Stimulated activated CD4-positive, alpha-beta T cell treated with anti-CD3 and anti-CD28 coated beads, Interleukin-2, amount 100 ng/mL, for 4 hours (primary cell): ENCODE results near the gene PDE6D.

Experiments
- DNase-seq: peaks from one replicate; pipeline ENCODE4 v3.0.0-alpha.2; 2020; ENCODE audit warnings: low read depth

The PDE6D gene

DNA sequence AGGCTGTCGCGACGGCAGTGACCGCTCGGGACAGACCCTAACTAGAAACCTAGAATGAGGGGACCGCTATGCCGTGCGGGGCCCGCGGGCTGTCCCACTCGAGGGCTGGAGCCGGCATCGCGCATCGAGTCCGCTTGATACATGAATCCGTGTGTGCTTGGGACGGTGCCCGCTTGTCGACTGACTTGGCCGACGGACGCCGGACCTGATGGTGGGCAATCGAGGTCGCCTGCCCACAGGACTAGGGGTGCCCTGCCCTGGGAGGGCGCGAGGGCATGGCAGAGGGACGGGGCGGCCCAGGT, 73.5 kb downstream of the PDE6D start:
- peak; percentile 26 for DNase-seq

DNA sequence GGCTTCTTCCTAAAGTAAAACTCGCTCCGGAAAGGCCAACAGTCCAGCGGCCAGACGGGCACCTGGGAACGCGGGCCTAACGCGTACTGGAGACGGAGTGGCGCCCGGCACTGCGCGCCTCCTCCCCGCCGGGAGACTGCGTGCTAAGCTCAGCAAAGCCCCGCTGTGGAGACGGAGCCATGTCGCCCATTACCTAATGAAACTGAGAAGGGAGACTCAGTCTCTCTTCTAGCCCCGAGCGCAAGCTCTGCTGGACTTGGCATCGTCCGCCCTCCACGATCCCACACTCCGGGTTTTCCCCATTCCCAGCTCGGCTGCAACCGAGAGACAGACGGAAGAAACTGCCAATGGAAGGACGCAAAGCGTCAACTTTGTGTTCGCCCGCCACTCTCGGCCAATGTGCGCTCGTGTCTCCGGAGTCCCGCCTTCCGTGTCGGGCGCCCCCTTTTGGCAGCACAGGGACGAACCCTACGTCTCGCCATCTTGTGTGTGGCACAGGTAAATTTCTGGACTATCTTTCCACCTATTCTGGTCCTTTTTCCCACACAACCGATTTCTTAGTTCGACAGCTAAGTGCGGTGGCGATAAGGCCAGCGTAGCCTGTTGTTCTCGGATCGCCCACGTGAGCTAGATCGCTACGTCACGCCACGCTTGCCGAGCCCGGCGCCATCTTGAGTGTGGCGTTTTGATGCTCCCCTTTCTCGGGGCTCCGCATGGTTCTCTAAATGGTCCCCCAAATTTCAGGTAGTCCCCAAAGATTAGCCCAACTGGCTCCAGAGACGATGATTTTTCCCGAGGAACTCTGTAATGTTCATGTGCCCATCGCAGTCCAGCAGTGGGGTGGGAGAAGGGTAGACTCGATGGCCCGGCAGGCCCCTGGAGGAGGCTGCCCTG, 74.1 kb downstream of the PDE6D start:
- peak; percentile 95 for DNase-seq

DNA sequence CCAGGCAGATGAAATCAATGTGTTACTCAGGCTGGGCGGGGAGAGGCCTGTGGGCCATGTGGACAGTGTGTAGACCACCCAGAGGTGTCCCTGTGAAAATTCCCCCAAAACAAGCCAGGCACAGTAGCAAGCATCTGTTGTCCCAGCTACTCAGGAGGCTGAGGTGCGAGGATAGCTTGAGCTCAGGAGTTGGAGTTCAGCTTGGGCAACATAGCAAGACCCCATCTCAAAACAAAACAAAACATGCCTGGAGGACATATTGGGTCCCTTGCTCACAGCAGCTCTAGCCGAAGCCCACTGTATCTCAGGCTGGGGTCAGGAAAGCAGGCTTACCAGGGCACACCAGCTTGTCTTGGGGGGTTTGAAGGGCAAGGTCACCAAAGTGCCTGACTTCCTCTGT, 77.1 kb downstream of the PDE6D start:
- DNase-seq, result no peak

DNA sequence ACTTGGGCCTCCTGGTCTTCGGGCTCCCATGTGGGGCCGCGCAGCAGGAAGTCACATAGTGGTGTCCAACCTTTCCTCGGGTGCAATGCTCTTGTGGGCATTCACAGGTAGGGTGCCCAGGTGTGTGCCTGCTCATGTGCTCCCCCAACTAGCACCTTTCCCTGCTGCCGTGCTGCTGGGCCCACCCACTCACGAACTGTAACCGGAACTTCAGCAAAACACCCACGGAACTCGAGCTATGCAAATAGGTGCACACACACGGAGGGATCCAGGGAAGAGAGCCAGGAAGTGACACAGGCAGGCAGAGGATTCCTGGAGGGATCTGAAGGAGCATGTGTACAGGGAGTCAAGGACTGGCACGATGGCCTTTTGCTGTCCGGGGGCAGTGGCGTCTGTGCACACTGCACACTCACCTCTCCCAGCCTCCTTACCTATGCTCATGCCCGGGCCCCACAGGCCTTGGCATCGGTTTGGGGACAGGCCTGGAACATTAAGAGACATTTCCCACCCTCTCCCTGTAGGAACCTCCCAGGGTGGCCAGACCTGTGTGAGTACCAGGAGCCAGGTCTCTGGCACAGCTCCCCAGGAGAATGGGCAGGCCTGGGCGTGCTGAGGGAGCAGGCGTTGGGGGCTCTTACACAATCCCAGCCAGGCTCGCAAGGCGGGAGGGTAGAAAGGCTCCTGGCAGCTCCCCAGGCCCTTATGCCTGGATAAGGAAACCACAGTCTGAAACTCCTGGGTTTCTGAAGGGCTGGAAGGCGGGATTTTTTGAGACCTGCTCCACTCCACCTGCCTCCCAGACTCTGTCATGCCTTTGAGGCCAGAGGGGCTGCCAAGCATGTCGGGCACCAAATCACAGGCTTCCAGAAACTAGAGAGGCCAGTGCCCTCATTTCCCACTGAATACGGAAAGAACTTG, 79.4 kb downstream of the PDE6D start:
- DNase-seq, result no peak

DNA sequence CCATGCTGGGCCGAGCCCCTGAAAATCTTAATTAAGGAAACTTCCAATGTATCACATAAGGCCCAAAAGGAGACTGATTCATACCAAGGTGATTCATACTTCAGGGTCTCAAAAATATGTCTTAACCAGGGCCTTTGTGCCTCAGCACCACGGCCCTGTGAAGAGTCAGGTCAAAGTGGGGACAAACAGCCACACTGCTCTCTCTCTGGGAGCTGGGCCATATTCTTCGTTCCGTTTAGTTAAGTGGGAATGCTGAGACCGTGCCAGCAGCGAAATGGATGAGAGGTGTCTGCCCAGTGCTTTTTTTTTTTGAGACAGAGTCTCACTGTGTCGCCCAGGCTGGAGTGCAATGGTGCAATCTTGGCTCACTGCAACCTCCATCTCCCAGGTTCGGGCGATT, 82.1 kb downstream of the PDE6D start:
- DNase-seq, result no peak

DNA sequence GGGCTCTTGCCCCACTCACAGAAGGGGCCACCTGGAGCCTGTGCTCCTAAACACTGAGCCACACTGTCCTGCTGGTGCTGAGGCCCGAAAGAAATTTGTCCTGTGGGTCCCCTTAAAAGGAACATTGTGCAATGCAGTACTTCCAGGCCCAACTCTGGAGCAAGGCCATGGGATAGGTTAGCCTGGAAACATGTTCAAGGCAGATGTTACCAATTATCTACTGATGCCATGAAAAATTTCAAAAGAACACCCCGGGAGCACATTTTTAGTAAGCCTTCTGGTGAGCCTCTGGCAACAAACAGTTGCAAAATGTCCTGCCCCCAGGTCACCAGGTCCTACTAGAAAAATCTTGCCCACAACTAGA, 85.1 kb downstream of the PDE6D start:
- no peak for DNase-seq

DNA sequence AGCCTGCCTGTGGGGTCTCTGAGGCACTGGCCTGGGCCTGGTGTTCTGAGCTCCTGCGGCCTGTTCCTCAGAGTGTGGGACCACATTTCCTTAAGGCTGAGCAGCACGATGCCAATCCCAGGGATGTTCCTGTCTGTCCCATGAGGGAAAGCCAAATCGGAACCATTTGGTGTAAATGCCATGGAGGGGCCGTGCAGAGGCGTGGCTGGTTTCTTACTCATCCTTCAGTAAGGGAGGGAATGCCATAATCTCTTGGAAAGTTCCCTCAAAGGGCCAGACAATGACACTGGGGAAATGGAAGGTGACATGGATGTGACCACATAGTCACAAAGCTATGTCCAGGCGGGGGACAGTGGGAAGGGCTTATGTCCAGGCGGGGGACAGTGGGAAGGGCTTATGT, 87.1 kb downstream of the PDE6D start:
- no peak for DNase-seq

DNA sequence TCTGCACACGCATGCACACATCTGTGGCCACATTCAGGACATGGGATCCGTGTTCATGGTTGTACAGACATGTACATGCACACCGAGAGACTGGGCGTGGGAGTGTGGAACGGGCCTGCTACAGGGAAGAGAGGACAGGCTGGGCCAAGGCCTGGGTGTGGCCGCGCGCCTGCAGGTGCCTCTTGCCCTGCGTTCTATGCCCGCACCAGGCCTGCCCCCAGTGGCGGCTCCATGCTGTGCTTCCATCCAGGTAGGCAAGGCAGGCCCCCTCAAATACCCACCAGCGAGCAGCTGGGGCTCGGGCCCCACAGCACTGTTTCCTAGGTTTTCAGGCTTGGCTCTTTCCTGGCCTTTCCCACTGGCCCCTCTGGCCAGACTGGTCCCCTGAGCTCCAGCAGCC, 88.2 kb downstream of the PDE6D start:
- DNase-seq, result no peak

DNA sequence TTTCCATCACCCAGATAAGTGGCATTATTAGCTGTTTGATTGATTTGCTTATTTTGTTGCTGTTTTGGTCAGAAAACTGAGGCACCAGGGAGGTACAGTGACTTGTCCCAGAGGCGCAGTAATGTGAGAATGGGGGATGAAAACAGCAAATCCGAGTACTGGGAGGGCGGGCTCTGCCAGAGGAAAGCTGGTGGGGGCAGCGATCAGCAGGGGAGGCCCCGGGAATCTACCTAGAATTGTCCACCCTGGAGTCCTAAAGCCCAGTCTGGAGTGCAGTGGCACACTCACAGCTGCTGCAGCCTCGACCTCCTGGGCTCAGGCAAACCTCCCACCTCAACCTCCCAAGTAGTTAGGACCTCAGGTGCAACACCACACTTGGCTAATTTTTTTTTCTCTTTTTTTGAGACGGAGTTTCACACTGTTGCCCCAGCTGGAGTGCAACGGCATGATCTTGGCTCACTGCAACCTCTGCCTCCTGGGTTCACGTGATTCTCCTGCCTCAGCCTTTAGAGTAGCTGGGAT, 89.8 kb downstream of the PDE6D start:
- DNase-seq, result no peak

DNA sequence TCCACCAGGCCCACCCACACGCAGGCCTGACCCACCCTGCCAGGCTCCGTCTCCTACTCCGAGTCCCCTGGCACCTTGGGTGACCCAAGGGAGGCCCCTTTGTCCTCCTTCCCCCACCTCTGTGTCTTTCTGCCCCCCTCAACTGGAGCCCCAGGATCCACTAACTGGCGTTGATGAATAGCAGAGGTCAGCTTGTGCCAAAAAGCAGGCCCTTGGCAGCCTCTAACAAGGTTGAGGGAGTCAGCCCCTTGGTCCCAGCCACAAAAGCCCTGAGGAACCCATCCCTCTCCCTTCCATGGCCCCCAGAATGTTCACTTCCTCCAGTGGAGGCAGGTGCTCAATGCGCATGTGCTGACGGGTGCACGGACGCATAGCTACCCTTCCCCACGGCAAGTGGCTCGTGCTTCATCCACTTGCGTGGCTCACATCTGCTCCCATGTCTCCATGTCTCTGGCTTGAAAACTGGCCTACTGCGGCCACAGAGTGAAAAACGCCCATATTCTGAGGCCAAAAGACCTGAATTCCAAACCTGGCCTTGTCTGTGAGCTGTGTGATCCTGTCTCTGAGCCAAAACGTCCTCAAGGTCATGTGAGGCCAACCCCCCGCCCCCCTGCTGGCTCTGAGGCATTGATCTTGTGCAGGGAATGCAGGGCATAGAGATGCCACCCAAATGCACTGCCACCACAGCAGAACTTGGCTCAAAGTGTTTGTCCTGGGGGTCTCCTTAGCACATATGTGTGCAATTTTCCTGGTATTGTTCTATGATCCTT, 91.8 kb downstream of the PDE6D start:
- DNase-seq, result no peak

DNA sequence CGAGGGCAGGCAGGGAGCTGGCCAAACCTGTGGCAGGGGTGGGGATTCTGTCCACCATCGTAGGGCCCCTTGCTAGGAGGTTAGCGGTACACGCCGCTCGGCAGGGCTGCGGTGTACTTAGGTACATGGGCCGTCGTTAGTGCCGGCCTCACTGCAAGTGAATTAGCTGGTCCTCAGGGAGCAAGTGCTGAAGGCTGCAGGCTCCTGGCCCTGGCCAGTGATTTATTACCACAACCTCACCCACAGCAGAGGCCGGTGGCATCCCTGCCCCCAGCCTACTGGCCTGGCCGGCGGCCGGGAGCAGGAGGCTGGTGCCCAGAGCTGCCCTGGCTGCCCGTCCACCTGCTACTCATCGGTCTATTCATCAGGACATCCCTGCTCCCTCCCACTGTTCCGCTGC, 92.4 kb downstream of the PDE6D start:
- no peak for DNase-seq

DNA sequence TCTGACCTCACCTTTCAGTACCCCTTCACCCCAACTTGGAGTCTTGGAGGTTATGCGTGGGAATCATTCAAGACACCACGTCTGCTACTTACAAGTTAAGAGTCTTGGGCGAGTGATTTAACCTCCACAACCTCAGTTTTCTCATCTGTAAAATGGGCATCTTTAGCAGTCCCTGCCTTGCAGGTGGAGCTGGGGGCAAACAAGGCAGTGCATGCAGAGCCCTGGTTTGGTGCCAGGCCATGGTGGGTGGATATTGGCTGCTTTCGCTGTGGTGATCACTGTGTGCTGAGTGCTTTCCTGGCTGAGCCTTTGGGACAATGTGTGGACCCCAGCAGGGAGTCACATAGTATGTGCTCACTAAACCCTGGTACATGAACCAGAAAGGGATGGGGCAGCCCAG, 93.1 kb downstream of the PDE6D start:
- no peak for DNase-seq

DNA sequence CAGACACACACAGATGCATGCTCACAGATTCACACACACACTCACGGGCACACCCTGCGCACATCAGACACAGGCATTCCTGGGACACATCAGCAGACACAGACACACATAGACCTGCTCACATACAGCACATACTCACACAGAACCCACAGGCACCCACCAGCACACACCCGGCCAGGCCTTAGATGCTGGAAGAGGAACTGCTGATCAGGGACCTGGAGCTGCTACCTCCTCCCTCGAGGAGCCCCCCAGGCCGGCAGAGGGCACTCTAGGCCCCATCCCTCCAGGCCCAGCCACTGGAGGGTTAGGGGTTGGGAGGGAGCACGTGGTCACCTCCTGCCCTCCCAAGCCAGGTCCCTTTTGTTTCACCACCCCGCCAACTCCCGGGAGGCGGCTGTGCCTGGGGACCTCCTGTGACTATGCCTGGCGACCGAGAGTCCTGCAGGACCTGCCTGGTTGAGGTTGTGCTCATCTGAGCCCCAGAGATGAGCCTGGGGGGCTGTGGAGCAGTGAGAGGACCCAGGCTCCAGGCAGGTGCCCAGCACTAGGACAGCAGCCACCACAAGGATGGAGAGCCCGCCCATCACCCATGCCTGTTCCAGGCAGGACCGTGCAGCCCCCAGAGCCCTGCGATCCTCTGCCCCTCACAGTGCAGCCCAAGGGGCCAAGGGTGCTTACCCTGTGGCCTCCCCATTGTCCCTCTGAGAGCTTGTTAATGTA, 93.8 kb downstream of the PDE6D start:
- DNase-seq, result peak; percentile 61

DNA sequence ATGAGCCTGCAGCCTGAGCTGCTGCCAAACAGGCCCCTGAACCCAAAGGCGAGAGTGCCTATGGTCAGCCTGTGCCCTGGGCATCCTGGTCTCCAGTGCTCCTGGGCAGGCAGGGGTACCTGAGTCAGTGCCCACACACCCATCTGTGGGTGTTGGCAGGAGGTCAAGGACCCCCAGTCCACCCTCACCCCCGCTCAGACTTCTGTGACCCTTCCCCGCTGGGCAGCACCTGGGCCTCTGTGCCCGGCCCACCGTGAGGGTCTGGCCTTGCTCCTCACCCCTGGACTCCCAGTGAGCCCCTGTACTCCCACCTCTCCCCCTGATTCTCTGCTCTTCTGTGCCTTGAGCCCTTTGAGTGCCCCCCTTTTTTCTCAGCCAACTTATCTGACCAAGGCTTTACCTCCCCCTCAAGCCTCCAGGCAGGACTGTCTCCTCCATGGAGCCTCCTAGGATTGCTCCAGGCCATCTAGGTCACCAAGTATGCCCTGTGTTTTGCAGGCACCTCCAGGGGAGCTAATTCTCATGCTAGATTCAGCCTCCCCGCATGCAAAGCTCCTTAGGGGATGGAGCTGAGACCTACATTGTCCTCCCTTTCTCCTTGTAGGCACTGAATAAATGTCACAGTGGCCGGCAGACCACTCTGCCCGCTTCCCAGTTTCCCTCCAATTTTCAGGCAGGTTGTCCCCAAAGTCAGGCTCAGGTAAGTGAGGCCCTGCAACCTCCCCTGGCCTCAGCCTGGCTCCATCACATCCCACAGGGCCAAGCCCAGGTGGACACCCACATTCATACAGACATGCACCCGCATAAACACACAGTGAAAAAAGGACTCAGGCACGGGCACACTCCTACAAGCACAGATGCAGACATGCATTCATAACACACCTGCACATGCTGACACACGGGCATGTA, 94.6 kb downstream of the PDE6D start:
- DNase-seq, result no peak

DNA sequence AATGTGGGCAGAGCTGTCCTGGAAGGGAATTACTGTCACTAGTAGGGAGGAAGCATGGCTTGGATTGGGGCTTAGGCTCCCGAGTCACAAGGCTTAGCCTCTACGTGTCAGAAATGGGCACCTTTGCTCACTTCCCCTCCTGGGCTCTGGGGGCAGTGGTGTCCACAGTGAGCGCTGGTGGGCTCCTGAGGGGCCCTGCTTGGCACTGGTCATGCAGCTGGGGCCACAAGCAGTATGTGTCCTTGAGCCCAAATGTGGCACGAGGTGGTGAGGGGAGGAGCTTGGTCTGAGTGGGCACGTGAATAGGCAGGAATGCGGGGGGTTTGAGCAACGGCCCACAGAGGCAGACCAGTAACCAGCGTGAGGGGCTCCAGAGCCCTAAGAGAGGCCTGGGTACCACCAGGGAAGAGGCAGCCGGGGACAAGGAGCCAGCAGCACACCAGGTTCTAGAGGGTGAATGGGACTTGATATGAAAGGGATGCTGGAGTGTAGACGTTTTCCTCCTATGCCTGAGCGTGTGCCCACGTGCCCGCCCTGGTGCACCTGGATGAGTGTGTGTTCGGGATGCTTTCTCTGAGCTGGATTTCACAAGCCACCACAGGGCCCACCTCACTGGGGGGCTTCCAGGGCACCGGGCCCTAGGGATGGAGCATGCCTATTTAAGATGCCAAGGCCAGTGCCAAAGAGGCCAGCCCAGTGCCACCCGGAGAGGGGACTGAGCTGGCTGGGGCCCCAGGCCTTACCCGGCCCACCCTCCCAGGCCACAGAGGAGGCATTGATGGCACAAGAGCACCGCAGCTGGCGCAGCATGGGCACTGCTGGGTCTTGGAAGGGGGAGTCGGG, 95.5 kb downstream of the PDE6D start:
- DNase-seq, result no peak

DNA sequence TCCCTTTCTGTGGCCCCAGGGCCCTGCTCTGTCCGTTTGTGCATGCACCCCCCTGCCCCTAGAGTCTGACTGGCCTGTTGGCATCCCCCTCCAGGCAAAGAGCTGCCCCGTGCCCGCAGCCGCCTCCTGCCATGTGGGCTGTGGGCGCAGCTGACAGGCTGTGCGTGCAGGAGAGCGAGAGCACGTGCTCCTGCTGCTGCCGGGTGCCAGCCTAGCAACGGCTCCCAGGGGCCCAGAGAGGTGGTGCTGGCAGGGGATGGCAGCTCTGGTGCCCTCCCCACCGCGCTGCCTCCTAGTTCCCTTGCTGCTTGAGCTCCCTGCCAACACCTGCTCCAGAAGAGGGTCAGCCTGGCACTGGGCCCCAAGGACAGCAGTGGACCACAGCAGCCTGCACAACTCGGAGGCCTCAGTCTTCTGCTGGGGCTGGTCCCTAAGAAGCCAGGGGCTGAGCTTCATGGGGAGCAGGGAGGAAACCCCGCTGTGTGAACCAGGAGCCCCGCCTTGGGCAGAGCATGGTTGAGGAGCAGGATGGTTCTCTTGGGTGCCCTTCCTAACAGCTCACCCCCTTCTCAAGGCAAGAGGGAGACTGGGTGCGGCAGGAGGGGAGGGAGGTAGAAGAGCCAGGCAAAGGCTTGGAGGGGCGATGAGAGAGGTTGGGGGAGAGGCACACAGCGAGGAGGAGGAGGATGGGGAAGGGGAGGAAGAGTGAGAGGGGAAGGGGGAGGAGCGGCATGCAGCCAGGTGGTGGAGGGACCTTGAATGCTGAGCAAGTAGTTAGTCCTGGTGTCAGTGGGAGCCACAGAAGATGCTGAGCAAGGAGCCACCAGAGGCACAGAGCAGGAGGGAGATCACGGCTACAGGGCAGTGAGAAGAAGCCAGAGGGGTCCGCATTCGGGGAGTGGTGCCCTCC, 96.5 kb downstream of the PDE6D start:
- DNase-seq, result no peak

DNA sequence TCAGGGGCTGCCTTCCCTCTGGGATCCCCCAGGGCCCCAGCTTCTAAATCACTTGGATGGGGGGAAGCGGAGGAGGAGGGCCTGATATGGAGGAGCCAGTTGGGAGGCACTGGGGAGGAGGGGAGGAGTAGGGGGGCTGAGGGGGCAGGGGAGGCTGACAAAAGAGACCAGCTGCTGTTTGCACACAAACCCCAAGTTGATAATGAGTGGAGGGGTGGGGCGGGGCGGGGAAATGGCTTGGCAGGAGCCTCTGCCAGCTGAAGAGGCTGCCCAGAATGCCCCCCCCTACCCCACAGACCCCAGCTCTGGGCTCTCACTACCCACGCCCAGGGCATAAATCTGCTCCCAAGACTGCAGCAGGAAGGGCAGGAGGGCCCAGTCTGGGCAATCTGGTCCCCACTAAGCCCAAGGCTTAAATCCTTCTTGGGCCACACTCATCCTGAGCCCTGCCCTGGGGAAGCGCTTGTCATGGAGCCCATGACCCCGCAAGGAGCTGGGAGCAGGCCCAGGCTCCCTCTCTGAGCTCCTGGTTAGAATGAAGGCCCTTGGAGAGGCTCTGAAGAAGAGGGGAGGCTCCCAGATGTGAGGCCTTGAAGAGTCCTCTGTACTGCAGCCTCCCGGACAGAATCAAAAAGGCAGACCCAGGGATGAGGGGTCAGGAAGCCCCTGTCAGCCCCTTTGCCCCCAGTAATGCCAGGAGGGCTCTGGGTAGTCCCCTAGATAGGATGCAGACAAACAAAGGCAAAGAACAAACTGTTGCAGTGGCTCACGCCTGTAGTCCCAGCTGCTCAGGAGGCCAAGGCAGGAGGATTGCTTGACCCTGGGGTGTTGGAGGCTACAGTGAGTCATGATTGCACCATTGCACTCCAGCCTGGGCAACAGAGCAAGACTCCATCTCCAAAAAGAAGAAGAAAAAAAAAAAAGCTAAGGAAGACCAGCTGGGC, 97.5 kb downstream of the PDE6D start:
- DNase-seq, result no peak
